ENCODE data around the gene LRFN3.

DNA sequence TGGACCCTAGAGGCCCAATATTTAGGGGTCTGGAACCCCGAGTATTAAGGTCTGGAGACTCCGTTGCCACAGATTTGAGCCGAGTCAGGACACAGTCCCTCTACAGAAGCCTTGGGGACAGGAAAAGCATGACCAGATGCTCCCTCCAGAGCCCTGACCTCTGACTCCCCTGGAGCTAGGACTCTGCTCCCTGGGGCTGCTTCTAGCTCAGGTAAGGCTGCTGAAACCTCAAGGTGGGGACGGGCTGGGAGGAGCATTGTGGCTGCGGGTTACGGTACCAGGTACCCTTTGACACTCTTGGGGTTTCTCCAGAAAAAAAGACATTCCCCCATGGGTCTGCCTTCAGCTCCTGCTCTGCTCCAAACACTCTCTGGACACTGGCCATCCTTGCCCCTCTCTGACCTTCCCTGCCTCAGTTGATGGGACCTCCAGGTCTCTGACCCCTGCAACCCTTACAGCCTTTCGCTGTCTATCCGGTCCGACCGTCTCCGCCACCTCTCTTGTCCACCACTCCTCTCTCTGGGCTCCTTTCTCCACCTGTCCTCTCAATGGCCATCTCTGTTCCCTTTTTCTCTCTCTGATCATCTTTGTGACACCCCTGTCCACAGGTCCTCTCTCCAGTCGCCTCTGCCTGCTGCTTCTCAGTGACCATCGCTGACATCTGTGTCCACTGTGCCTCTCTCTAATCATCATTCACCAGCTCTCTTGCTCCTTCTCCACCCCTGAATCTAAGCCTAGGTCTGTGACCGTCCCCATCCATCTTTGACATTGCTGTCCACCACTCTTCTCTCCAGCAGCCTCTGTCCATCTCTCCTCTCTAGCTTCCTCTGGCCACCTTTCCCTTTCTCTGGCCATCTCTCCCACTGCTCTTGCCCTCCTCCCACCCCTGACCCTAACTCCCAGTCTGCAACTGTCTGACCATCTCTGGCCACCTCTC lies 1.4 kb downstream of the LRFN3 start:
- TF ChIP-seq, protein P1, sequence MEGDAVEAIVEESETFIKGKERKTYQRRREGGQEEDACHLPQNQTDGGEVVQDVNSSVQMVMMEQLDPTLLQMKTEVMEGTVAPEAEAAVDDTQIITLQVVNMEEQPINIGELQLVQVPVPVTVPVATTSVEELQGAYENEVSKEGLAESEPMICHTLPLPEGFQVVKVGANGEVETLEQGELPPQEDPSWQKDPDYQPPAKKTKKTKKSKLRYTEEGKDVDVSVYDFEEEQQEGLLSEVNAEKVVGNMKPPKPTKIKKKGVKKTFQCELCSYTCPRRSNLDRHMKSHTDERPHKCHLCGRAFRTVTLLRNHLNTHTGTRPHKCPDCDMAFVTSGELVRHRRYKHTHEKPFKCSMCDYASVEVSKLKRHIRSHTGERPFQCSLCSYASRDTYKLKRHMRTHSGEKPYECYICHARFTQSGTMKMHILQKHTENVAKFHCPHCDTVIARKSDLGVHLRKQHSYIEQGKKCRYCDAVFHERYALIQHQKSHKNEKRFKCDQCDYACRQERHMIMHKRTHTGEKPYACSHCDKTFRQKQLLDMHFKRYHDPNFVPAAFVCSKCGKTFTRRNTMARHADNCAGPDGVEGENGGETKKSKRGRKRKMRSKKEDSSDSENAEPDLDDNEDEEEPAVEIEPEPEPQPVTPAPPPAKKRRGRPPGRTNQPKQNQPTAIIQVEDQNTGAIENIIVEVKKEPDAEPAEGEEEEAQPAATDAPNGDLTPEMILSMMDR (IDR thresholded peaks at IDR 0.05; ENCODE audit: borderline replicate concordance, extremely low read depth, low read length, poor library complexity, severe bottlenecking): no peak
- TF ChIP-seq EZH2 (IDR thresholded peaks at IDR 0.05; ENCODE audit: borderline replicate concordance, low read depth, low read length, severe bottlenecking): no peak

Data from DND-41 (cell line).